ENCODE data around the gene TRPV5.

- no peak for TF ChIP-seq CTCF (IDR thresholded peaks at IDR 0.05)
- TF ChIP-seq POLR2A (IDR thresholded peaks at IDR 0.05): no peak
Observed at GRCh38 chr7:142883145-142883544, 50.4 kb downstream of the TRPV5 start.

Data from body of pancreas (tissue), 4 donors.